GM12875 (cell line): ENCODE results near the gene DNAJC3.

Experiments
- H3K4me3 ChIP-seq: one replicate; pipeline ENCODE4 v1.5.1; 2011; ENCODE audit warnings: low read depth, low read length, control low read depth
- CTCF ChIP-seq: IDR thresholded peaks from 2 replicates; pipeline ENCODE4 v1.5.1; 2011; ENCODE audit warnings: low read depth, mild to moderate bottlenecking, control low read depth, inconsistent platforms, low read length, moderate library complexity, borderline replicate concordance; ENCODE audit not compliant: insufficient read depth

DNAJC3 gene

DNA sequence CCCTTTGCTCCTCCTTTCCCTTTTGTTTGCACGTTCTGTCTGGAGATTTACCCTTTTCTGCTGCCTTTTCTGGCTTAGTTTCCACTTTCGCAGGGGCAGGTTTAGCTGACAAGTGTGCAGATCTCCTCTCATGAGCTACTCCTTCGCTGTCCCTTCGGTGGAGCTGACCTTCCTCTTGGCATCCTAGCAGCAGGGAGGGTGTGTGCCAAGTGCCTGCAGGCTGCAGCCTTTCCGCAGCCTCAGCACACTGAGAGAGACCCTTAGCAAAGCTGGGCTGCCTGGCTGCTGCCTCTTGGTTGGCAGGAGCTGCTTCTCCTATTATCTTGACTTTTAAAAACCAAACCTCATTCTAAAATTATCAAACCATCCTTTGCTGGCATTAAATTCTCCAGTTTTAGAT, 132.5 kb downstream of the DNAJC3 start:
- no peak for TF ChIP-seq CTCF
- H3K4me3 ChIP-seq = no peak overlapping the region

DNA sequence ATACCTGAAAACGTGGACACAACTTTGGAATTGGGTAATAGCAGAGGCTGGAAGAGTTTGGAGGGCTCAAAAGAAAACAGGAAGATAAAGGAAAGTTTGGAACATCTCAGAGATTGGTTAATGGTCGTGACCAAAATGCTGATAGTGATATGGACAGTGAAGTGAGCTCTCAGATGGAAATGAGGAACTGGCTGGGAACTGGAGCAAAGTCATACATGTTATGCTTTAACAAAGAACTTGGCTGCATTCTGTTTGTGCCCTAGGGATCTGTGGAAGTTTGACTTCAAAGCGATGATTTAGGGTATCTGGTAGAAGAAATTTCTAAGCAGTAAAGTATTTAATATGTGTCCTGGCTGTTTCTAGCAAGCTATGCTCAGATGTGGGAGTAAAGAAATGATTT, 136.2 kb downstream of the DNAJC3 start:
- H3K4me3 ChIP-seq = no peak overlapping the region
- TF ChIP-seq CTCF = no peak

DNA sequence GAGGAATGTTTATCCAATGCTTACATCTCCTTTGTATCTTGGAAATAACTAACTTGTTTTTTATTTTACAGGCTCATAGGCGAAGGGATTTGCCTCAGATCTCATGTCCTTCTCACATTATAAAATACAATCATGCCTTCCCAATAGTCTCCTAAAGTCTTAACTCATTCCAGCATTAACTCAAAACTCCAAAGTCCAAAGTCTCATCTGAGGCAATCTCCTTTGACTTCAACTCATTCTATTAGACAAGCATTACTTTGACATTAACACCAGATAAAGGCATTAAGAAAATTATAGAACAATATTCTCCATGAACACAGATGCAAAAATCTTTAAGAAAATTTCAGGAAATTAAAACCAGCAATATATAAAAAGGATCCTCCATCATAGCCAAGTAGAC, 137.6 kb downstream of the DNAJC3 start:
- no peak overlapping the region for H3K4me3 ChIP-seq
- no peak for TF ChIP-seq CTCF

GRCh38 chr13:95822303-95822702, 145.4 kb downstream of the DNAJC3 start:
- TF ChIP-seq CTCF = no peak
- H3K4me3 ChIP-seq = no peak overlapping the region

DNA sequence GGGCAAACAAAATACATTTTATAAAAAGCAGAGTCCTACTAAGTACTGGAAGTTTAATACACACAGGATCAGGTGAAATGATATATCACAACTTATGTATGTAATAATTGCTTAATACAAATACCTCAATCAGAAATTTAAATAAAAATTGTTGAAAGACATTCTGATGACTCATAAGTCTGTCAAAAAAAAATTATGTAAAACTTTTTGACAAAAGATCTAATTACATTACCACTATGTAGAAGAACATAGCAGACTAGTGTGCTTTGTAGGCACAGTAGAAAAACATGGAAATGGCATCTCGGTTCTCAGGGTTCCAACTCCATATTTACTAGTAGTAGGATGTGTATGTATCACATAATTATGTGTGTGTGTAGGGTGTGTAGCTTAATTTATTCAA, 156.2 kb downstream of the DNAJC3 start:
- no peak overlapping the region for H3K4me3 ChIP-seq
- TF ChIP-seq CTCF = no peak

- no peak for TF ChIP-seq CTCF
Measured at GRCh38 chr13:95833719-95834118, 156.8 kb downstream of the DNAJC3 start.

DNA sequence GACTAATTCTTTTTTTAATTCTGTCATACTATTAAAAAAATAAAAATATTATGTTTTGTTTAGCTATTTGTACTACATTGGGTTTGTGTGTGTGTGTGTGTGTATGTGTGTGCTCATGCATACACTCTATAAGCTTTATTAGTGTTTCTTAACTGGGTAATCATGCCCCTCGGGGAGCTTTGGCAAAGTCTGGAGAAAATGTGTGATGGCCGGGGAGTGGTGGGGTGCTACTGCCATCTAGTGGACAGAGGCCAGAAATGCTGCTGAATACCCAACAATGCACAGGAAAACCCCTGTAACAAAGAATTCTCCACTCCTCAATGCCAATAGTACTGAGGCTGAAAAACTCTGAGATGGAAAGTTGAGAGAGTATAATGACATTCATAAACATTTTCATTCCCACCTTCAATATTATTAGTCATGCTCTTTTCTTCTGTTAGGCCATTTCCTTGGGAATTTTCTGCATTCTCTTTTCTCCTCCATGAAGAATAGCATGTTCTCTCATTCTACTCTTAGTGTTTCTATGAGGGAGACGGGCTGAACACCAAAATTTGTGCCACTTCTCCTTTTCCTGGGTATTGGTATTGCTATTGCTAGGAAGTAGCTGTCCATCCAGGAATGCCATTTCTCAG, 157.3 kb downstream of the DNAJC3 start:
- peak; percentile 79 for TF ChIP-seq CTCF
- H3K4me3 ChIP-seq = no peak overlapping the region

More at GRCh38 chr13:95833719-95834118, 156.8 kb downstream of the DNAJC3 start:
- H3K4me3 ChIP-seq = no peak overlapping the region
